HG03095 (cell line): ENCODE results near the gene C13orf46.
"Not testable (repeated sequence)": the region's sequence is repeated elsewhere in the genome, so short reads cannot be mapped to it uniquely, and the experiment has no call there.

Experiments used
- ATAC-seq: cut with Tn5 transposase; IDR thresholded peaks from one replicate; pipeline ENCODE4 v1.9.1; 2021; ENCODE audit warnings: moderate library complexity; ENCODE audit not compliant: unreplicated experiment

Gene C13orf46

GRCh38 chr13:113973218-113974164 lies at the start of gene C13orf46:
Gene C13orf46, minus strand, starts transcription at chr13:113974076. Its CDS starts 79 bp downstream, at chr13:113973997.
- no peak for ATAC-seq

GRCh38 chr13:114022876-114023275 lies 49.0 kb upstream of the C13orf46 start:
- no peak for ATAC-seq

GRCh38 chr13:114022309-114022669 lies 48.4 kb upstream of the C13orf46 start:
- no peak for ATAC-seq

GRCh38 chr13:114021464-114022308 lies 47.8 kb upstream of the C13orf46 start:
- no peak for ATAC-seq

- no peak for ATAC-seq
These were observed 47.0 kb upstream of the C13orf46 start for GRCh38 chr13:114020750-114021463.

GRCh38 chr13:114020134-114020533 lies 46.3 kb upstream of the C13orf46 start:
- ATAC-seq, result not testable (repeated sequence)

- no peak for ATAC-seq
These were observed 45.5 kb upstream of the C13orf46 start for GRCh38 chr13:114019367-114019766.

- ATAC-seq, result no peak
These were observed 44.7 kb upstream of the C13orf46 start for GRCh38 chr13:114018461-114019055.

- ATAC-seq, result no peak
These were observed 44.1 kb upstream of the C13orf46 start for GRCh38 chr13:114017966-114018365.

GRCh38 chr13:114017028-114017630 lies 43.3 kb upstream of the C13orf46 start:
- no peak for ATAC-seq

GRCh38 chr13:114016321-114017027 lies 42.6 kb upstream of the C13orf46 start:
- no peak for ATAC-seq

GRCh38 chr13:114015969-114016295 lies 42.1 kb upstream of the C13orf46 start:
- no peak for ATAC-seq

GRCh38 chr13:114015111-114015968 lies 41.5 kb upstream of the C13orf46 start:
- ATAC-seq, result no peak

- no peak for ATAC-seq
These were observed 40.2 kb upstream of the C13orf46 start for GRCh38 chr13:114013952-114014629.

- ATAC-seq, result no peak
These were observed 39.5 kb upstream of the C13orf46 start for GRCh38 chr13:114013336-114013735.

- ATAC-seq, result no peak
These were observed 39.0 kb upstream of the C13orf46 start for GRCh38 chr13:114012921-114013320.

GRCh38 chr13:114012141-114012540 lies 38.3 kb upstream of the C13orf46 start:
- no peak for ATAC-seq

- no peak for ATAC-seq
These were observed 37.4 kb upstream of the C13orf46 start for GRCh38 chr13:114011226-114011625.
